Gastroesophageal sphincter (tissue), 3 donors: Measurements from ENCODE around the gene UROC1.

Experiments
- EP300 ChIP-seq: sonication (generic); formaldehyde crosslinking; IDR thresholded peaks from one replicate; pipeline ENCODE4 v1.6.1; 2017; ENCODE audit warnings: antibody characterized with exemption, mild to moderate bottlenecking
- TF ChIP-seq, protein P1 (sequence below), 4 experiments: fragments of 200-600 bp in 2 of 4; fragments of 450-650 bp in 2 of 4; sonication (generic) in 1 of 4; IDR thresholded peaks; one replicate each; pipeline ENCODE4 v1.5.1; 2017 to 2019; ENCODE audit warnings: antibody characterized with exemption in 4 of 4, mild to moderate bottlenecking in 2 of 4, moderate library complexity in 2 of 4

DNA sequence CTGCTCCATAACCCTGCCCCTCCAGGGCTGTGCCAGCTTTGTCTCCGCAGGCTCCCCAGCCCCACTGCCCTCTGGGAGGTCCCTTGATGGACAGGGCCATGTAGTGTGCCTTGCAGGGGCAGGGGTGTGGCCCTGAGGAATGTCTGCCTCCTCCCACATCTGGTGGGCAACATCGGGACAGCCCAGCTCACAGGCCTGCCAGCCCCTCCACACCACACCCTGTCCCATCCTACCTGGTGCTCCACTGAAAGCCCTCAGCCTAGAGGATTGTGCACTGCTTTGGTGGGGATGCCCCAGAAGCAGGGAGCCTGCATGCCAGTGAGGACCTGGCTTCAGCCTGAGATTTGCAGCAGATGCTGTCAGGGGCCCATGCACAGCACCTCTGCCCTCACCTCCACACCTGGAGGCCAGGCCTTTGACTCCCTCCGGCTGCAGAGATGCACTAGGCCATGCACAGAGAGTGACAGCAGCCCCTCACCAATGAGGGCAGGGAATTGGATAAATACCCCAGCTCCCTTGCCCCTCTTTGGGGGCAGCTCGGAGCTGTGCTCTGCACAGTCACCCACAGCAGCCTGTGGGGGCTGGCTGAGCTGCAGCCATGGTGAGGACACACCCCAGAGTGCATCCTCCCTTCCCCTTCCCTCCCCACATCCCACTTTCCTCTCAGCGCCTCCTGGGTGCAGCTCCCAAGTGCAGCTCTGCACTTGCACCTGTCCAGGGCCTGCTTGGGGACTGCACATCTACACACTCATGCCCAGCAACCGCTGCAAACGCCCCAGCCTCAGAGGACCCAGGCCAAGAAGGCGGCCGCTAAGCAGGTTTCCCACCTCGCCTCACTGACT is 38.4 kb upstream of the UROC1 start:
- TF ChIP-seq, protein P1, sequence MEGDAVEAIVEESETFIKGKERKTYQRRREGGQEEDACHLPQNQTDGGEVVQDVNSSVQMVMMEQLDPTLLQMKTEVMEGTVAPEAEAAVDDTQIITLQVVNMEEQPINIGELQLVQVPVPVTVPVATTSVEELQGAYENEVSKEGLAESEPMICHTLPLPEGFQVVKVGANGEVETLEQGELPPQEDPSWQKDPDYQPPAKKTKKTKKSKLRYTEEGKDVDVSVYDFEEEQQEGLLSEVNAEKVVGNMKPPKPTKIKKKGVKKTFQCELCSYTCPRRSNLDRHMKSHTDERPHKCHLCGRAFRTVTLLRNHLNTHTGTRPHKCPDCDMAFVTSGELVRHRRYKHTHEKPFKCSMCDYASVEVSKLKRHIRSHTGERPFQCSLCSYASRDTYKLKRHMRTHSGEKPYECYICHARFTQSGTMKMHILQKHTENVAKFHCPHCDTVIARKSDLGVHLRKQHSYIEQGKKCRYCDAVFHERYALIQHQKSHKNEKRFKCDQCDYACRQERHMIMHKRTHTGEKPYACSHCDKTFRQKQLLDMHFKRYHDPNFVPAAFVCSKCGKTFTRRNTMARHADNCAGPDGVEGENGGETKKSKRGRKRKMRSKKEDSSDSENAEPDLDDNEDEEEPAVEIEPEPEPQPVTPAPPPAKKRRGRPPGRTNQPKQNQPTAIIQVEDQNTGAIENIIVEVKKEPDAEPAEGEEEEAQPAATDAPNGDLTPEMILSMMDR (IDR thresholded peaks at IDR 0.05) = no peak
- TF ChIP-seq EP300 = no peak
